Measurements from ENCODE around the gene WBP1L. TPM values are rescaled to one million over a fixed set of nuclear protein-coding genes. Genes with fewer than 3 reads are reported as not detected.

Gene WBP1L
- total and polyA plus RNA-seq, 2 of the 13 experiments (the other 11 are each of a cell fraction or from before 2014, with no cell fraction given) = 8.3 to 12.3 TPM

DNA sequence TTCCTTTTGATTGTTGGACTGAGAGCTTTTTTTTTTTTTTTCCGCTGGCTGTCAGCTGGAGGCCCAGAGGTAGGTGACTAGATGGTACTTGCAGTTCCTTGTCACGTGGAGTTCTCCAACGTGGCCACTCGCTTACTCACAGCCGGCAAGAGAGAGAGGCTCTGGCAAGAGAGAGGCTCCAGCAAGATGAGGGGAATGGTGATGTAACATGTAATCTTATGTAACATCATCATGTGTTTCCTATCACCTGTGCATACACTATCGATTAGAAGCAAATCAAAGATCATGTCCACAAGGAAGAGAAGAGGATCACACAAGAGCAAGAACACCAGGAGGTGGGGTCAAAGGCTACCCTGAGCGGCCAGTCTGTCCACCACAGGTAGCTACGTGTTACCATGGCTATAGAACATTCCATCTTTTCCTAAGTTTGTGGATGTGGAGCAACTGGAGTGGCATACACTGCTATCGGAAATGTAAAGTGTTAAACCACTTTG, 106.3 kb downstream of the WBP1L start (continued):
- TF ChIP-seq, protein P1, sequence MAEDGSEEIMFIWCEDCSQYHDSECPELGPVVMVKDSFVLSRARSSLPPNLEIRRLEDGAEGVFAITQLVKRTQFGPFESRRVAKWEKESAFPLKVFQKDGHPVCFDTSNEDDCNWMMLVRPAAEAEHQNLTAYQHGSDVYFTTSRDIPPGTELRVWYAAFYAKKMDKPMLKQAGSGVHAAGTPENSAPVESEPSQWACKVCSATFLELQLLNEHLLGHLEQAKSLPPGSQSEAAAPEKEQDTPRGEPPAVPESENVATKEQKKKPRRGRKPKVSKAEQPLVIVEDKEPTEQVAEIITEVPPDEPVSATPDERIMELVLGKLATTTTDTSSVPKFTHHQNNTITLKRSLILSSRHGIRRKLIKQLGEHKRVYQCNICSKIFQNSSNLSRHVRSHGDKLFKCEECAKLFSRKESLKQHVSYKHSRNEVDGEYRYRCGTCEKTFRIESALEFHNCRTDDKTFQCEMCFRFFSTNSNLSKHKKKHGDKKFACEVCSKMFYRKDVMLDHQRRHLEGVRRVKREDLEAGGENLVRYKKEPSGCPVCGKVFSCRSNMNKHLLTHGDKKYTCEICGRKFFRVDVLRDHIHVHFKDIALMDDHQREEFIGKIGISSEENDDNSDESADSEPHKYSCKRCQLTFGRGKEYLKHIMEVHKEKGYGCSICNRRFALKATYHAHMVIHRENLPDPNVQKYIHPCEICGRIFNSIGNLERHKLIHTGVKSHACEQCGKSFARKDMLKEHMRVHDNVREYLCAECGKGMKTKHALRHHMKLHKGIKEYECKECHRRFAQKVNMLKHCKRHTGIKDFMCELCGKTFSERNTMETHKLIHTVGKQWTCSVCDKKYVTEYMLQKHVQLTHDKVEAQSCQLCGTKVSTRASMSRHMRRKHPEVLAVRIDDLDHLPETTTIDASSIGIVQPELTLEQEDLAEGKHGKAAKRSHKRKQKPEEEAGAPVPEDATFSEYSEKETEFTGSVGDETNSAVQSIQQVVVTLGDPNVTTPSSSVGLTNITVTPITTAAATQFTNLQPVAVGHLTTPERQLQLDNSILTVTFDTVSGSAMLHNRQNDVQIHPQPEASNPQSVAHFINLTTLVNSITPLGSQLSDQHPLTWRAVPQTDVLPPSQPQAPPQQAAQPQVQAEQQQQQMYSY (CRISPR knock-in tag; IDR thresholded peaks at IDR 0.05) = no peak
- no peak for TF ChIP-seq RXRA (CRISPR knock-in tag; IDR thresholded peaks at IDR 0.05)
- TF ChIP-seq MATR3 (CRISPR knock-in tag; IDR thresholded peaks at IDR 0.05) = no peak
- TF ChIP-seq ZNF816 (CRISPR knock-in tag; IDR thresholded peaks at IDR 0.05; ENCODE audit: borderline replicate concordance) = peak; percentile 92; the same call in 1 of the 2 replicates
- 0 out of 2 replicates have a peak, but pooled peaks have one; percentile 59 for TF ChIP-seq ZNF615 (CRISPR knock-in tag; IDR thresholded peaks at IDR 0.05; ENCODE audit: borderline replicate concordance)
- TF ChIP-seq POLR2G (IDR thresholded peaks at IDR 0.05; ENCODE audit: low read depth, low read length) = no peak
- TF ChIP-seq, protein P2, sequence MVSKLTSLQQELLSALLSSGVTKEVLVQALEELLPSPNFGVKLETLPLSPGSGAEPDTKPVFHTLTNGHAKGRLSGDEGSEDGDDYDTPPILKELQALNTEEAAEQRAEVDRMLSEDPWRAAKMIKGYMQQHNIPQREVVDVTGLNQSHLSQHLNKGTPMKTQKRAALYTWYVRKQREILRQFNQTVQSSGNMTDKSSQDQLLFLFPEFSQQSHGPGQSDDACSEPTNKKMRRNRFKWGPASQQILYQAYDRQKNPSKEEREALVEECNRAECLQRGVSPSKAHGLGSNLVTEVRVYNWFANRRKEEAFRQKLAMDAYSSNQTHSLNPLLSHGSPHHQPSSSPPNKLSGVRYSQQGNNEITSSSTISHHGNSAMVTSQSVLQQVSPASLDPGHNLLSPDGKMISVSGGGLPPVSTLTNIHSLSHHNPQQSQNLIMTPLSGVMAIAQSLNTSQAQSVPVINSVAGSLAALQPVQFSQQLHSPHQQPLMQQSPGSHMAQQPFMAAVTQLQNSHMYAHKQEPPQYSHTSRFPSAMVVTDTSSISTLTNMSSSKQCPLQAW (CRISPR knock-in tag; IDR thresholded peaks at IDR 0.05) = peak; percentile 44
- TF ChIP-seq NFE2L1 (CRISPR knock-in tag; IDR thresholded peaks at IDR 0.05; ENCODE audit: borderline replicate concordance) = no peak
- TF ChIP-seq HNRNPUL1 (IDR thresholded peaks at IDR 0.05; ENCODE audit: low read depth, low read length) = no peak
- TF ChIP-seq JUN (CRISPR knock-in tag; IDR thresholded peaks at IDR 0.05) = peak; percentile 65; the same call in 1 of the 2 replicates
- TF ChIP-seq DR1 (CRISPR knock-in tag; IDR thresholded peaks at IDR 0.05) = no peak
- TF ChIP-seq ZFP41 (CRISPR knock-in tag; IDR thresholded peaks at IDR 0.05; ENCODE audit: borderline replicate concordance) = no peak
- no peak for TF ChIP-seq PAF1 (CRISPR knock-in tag; IDR thresholded peaks at IDR 0.05)
- TF ChIP-seq, protein P3, sequence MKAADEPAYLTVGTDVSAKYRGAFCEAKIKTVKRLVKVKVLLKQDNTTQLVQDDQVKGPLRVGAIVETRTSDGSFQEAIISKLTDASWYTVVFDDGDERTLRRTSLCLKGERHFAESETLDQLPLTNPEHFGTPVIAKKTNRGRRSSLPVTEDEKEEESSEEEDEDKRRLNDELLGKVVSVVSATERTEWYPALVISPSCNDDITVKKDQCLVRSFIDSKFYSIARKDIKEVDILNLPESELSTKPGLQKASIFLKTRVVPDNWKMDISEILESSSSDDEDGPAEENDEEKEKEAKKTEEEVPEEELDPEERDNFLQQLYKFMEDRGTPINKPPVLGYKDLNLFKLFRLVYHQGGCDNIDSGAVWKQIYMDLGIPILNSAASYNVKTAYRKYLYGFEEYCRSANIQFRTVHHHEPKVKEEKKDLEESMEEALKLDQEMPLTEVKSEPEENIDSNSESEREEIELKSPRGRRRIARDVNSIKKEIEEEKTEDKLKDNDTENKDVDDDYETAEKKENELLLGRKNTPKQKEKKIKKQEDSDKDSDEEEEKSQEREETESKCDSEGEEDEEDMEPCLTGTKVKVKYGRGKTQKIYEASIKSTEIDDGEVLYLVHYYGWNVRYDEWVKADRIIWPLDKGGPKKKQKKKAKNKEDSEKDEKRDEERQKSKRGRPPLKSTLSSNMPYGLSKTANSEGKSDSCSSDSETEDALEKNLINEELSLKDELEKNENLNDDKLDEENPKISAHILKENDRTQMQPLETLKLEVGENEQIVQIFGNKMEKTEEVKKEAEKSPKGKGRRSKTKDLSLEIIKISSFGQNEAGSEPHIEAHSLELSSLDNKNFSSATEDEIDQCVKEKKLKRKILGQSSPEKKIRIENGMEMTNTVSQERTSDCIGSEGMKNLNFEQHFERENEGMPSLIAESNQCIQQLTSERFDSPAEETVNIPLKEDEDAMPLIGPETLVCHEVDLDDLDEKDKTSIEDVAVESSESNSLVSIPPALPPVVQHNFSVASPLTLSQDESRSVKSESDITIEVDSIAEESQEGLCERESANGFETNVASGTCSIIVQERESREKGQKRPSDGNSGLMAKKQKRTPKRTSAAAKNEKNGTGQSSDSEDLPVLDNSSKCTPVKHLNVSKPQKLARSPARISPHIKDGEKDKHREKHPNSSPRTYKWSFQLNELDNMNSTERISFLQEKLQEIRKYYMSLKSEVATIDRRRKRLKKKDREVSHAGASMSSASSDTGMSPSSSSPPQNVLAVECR (CRISPR knock-in tag; IDR thresholded peaks at IDR 0.05; ENCODE audit: borderline replicate concordance) = peak; percentile 96
- TF ChIP-seq, protein P4, sequence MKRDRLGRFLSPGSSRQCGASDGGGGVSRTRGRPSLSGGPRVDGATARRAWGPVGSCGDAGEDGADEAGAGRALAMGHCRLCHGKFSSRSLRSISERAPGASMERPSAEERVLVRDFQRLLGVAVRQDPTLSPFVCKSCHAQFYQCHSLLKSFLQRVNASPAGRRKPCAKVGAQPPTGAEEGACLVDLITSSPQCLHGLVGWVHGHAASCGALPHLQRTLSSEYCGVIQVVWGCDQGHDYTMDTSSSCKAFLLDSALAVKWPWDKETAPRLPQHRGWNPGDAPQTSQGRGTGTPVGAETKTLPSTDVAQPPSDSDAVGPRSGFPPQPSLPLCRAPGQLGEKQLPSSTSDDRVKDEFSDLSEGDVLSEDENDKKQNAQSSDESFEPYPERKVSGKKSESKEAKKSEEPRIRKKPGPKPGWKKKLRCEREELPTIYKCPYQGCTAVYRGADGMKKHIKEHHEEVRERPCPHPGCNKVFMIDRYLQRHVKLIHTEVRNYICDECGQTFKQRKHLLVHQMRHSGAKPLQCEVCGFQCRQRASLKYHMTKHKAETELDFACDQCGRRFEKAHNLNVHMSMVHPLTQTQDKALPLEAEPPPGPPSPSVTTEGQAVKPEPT (CRISPR knock-in tag; IDR thresholded peaks at IDR 0.05; ENCODE audit: low read depth) = no peak
